ENCODE results near the gene PSPH.
A peak's percentile ranks its signal among the peaks of the same experiment; 100 is the strongest.
"Not testable (repeated sequence)": the region's sequence is repeated elsewhere in the genome, so short reads cannot be mapped to it uniquely, and the experiment has no call there.

Gene PSPH

GRCh38 chr7:56091591-56091990, 40.3 kb upstream of the PSPH start:
- Mint-ChIP-seq H3K27ac (no peak overlapping the region), H3K9me3 (no peaks in the 10 kb centered on the region), H3K27me3 (ENCODE audit: low read depth) (no peaks in the 10 kb centered on the region), H3K4me3 (no peak overlapping the region), H3K4me1 (peaks cover 10% of the 10 kb centered on the region), H3K36me3 (ENCODE audit: low read depth) (peaks cover 4% of the 10 kb centered on the region)
- TF ChIP-seq, protein P1, sequence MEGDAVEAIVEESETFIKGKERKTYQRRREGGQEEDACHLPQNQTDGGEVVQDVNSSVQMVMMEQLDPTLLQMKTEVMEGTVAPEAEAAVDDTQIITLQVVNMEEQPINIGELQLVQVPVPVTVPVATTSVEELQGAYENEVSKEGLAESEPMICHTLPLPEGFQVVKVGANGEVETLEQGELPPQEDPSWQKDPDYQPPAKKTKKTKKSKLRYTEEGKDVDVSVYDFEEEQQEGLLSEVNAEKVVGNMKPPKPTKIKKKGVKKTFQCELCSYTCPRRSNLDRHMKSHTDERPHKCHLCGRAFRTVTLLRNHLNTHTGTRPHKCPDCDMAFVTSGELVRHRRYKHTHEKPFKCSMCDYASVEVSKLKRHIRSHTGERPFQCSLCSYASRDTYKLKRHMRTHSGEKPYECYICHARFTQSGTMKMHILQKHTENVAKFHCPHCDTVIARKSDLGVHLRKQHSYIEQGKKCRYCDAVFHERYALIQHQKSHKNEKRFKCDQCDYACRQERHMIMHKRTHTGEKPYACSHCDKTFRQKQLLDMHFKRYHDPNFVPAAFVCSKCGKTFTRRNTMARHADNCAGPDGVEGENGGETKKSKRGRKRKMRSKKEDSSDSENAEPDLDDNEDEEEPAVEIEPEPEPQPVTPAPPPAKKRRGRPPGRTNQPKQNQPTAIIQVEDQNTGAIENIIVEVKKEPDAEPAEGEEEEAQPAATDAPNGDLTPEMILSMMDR (IDR thresholded peaks at IDR 0.05; ENCODE audit: unreplicated experiment in 3 of 3) = no peak

DNA sequence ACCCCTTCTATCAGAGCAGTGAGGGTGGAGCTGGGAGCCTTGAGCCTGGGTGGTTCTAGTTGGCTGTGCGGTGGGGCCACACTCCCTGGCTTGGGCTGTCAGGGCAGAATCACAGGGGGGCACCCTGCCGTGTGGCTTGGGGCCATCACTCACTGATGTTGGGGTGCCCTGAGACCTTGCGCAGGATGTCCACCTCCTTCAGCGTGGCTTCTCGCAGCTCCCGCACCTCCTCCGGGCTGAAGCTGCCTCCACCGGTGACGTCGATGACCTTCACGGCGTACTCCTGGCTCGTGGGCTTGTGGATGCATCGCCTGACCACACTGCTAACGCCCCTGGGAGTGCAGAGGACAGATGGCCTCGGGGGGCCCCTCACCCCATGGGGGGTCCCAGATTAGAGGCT, 36.2 kb upstream of the PSPH start:
- Mint-ChIP-seq H3K27ac (no peak overlapping the region), H3K9me3 (no peaks in the 10 kb centered on the region), H3K36me3 (ENCODE audit: low read depth) (peaks cover 11% of the 10 kb centered on the region), H3K27me3 (ENCODE audit: low read depth) (no peaks in the 10 kb centered on the region), H3K4me1 (peaks cover 20% of the 10 kb centered on the region), H3K4me3 (no peak overlapping the region)
- TF ChIP-seq, protein P1 (IDR thresholded peaks at IDR 0.05; ENCODE audit: unreplicated experiment in 3 of 3) = no peak

DNA sequence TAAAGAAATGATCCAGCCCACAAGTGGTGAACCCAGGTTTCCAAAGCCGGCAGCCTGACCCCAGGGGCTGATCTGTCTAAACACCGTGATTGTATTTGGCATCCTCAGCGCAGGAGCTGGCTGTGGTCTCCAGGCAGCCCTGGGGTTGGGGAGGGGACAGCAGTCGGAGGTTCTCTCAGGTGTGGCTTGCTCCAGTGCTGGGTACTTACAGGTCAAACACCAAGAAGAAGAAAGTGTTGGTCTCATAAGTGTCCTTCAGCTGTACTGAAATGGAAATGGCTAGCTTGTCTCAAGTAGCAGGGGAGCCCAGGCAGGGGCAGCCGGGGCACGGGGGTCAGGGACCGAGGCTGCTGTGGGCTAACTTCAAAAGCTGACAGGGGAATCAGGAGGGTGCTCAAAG, 35.5 kb upstream of the PSPH start:
- Mint-ChIP-seq H3K36me3 (ENCODE audit: low read depth) (peaks cover 11% of the 10 kb centered on the region), H3K9me3 (no peaks in the 10 kb centered on the region), H3K4me1 (peaks cover 18% of the 10 kb centered on the region), H3K27ac (no peak overlapping the region), H3K4me3 (no peak overlapping the region), H3K27me3 (ENCODE audit: low read depth) (no peaks in the 10 kb centered on the region)
- TF ChIP-seq, protein P1 (IDR thresholded peaks at IDR 0.05; ENCODE audit: unreplicated experiment in 3 of 3) = no peak

DNA sequence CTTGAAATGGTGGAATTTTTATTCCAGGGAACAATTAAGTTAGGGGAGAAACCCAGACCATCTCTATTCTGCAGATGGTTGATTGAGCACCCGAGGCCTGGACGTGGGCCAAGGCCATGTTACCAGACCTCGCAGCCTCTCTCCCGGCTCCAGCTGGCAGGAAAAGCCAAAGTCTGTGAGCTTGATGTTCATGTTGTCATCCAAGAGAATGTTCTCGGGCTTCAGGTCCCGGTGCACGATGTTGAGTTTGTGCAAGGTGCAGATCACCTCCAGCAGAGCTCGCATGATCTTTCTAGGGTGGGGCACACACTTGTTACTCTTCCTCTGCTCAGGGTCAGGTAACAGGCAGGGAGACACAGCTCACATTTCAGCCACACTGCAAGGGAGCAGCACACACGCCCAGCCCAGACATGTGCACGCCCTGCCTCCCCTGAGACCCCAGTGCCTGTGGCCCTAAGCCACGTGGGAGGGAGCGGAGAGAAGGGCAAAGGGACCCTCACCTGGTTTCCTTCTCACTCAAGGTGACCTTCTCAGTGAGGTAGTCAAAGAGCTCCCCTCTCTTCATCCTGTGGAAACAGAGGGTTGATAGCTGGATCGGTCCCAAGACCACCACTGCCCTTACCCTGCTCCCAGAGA, 32.0 kb upstream of the PSPH start:
- H3K27ac Mint-ChIP-seq = peak overlapping the region in 2 of 3 experiments; percentile 60 to 79
- no peaks in the 10 kb centered on the region for H3K9me3 Mint-ChIP-seq
- TF ChIP-seq, protein P1 (IDR thresholded peaks at IDR 0.05; ENCODE audit: unreplicated experiment in 3 of 3) = no peak
- H3K4me1 Mint-ChIP-seq = peaks cover 29% of the 10 kb centered on the region
- H3K4me3 Mint-ChIP-seq = peak overlapping the region in 1 of 3 experiments; percentile 2
- no peaks in the 10 kb centered on the region for H3K27me3 Mint-ChIP-seq (ENCODE audit: low read depth)
- H3K36me3 Mint-ChIP-seq (ENCODE audit: low read depth) = peaks cover 24% of the 10 kb centered on the region

- peaks cover 29% of the 10 kb centered on the region for H3K4me1 Mint-ChIP-seq
- no peak overlapping the region for H3K4me3 Mint-ChIP-seq
- H3K27ac Mint-ChIP-seq = no peak overlapping the region
- no peaks in the 10 kb centered on the region for H3K27me3 Mint-ChIP-seq (ENCODE audit: low read depth)
- H3K36me3 Mint-ChIP-seq (ENCODE audit: low read depth) = peaks cover 25% of the 10 kb centered on the region
- TF ChIP-seq, protein P1 (IDR thresholded peaks at IDR 0.05; ENCODE audit: unreplicated experiment in 3 of 3) = no peak
- no peaks in the 10 kb centered on the region for H3K9me3 Mint-ChIP-seq
Measured at GRCh38 chr7:56081626-56082340, 30.5 kb upstream of the PSPH start.

DNA sequence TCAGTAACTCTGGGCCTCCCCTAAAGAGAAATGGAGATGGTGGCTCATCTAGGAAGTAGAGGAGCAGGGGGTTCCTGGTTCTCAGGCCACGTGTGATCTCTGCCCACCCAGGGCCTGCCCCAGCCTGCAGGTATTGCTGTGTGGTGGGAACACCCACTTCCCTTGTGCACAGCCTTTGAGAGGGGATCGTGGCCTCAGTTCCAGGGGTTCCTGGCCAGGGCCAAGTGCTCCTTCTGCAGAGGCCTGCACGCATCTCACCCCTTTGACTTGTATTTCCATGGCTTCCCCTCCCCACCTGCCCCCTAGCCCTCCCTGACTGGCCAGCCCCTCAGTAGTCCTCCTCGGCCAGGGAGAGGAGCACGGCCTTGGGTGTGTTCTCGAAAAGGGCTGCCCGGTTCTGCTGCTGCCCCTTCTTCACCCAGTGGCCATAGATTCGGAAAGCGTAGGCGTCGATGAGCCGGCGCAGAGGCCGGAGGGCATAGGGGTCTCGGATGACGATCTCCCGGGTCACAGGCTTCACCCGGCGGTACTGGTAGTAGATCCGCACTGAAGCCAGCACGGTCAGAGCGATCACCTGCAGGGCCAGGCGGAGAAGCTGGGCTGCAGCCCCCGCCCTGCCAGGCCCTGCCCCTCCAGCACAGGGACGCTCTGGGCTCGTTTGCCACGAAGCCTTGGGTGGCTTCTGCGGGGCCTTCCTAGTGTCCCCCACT, 29.6 kb upstream of the PSPH start:
- not testable (repeated sequence) for H3K27ac Mint-ChIP-seq; H3K9me3 Mint-ChIP-seq; H3K27me3 Mint-ChIP-seq (ENCODE audit: low read depth); H3K4me3 Mint-ChIP-seq
- Mint-ChIP-seq H3K36me3 (ENCODE audit: low read depth) (peaks cover 26% of the 10 kb centered on the region), H3K4me1 (peaks cover 26% of the 10 kb centered on the region)
